SK-N-SH treated with all-trans-retinoic acid at 6 μM for 48 hours (cell line): ENCODE results near the gene RBFOX2.
A peak's percentile ranks its signal among the peaks of the same experiment; 100 is the strongest.

ENCODE experiments used
- ATAC-seq: fragments of 200-7000 bp; cut with Tn5 transposase; 3 replicates; pipeline ENCODE4 v1.9.1; 2020; ENCODE audit warnings: mild to moderate bottlenecking, moderate library complexity
- ARNTL ChIP-seq: fragments of 450-650 bp; formaldehyde crosslinking; IDR thresholded peaks from 2 replicates; pipeline ENCODE4 v1.5.0; 2020; ENCODE audit warnings: low read depth, mild to moderate bottlenecking, moderate library complexity, borderline replicate concordance
- BACH2 ChIP-seq: fragments of 250-450 bp; sonication (Bioruptor Pico); IDR thresholded peaks from 2 replicates; pipeline ENCODE4 v1.9.0; 2021; ENCODE audit warnings: mild to moderate bottlenecking, borderline replicate concordance
- CREB5 ChIP-seq: fragments of 250-450 bp; sonication (Bioruptor Pico); IDR thresholded peaks from 2 replicates; pipeline ENCODE4 v1.5.1; 2020; ENCODE audit warnings: low read depth, mild to moderate bottlenecking, moderate library complexity
- CSRNP3 ChIP-seq: fragments of 250-450 bp; sonication (Bioruptor Pico); IDR thresholded peaks from 2 replicates; pipeline ENCODE4 v1.5.1; 2021; ENCODE audit warnings: mild to moderate bottlenecking, moderate library complexity
- ISL1 ChIP-seq: fragments of 250-450 bp; sonication (Bioruptor Pico); IDR thresholded peaks from 2 replicates; pipeline ENCODE4 v2.1.2; 2022; ENCODE audit warnings: mild to moderate bottlenecking, moderate library complexity
- OSR1 ChIP-seq: fragments of 250-450 bp; sonication (Bioruptor Pico); IDR thresholded peaks from 2 replicates; pipeline ENCODE4 v1.8.0; 2022; ENCODE audit warnings: moderate library complexity, mild to moderate bottlenecking, inconsistent platforms
- PATZ1 ChIP-seq: fragments of 250-450 bp; sonication (Bioruptor Pico); IDR thresholded peaks from 2 replicates; pipeline ENCODE4 v1.8.0; 2020; ENCODE audit warnings: mild to moderate bottlenecking, moderate library complexity, borderline replicate concordance
- POU6F1 ChIP-seq: fragments of 250-450 bp; sonication (Bioruptor Pico); IDR thresholded peaks from 2 replicates; pipeline ENCODE4 v1.8.0; 2021; ENCODE audit warnings: low read depth, mild to moderate bottlenecking, moderate library complexity, borderline replicate concordance
- PPARA ChIP-seq: fragments of 250-450 bp; sonication (Bioruptor Pico); IDR thresholded peaks from 2 replicates; pipeline ENCODE4 v1.5.0; 2020; ENCODE audit warnings: mild to moderate bottlenecking, borderline replicate concordance
- RARB ChIP-seq: fragments of 250-450 bp; sonication (Bioruptor Pico); IDR thresholded peaks from 2 replicates; pipeline ENCODE4 v1.8.0; 2021; ENCODE audit warnings: mild to moderate bottlenecking, moderate library complexity
- SNAI2 ChIP-seq: fragments of 250-450 bp; sonication (Bioruptor Pico); IDR thresholded peaks from 2 replicates; pipeline ENCODE4 v1.5.0; 2020; ENCODE audit warnings: mild to moderate bottlenecking, moderate library complexity
- TCF4 ChIP-seq: fragments of 250-450 bp; sonication (Bioruptor Pico); IDR thresholded peaks from 2 replicates; pipeline ENCODE4 v1.8.0; 2021; ENCODE audit warnings: mild to moderate bottlenecking, moderate library complexity, borderline replicate concordance
- TOX ChIP-seq: fragments of 250-450 bp; sonication (Bioruptor Pico); IDR thresholded peaks from 2 replicates; pipeline ENCODE4 v1.8.0; 2021; ENCODE audit warnings: mild to moderate bottlenecking, moderate library complexity, borderline replicate concordance
- TSHZ2 ChIP-seq: fragments of 250-450 bp; sonication (Bioruptor Pico); IDR thresholded peaks from 2 replicates; pipeline ENCODE4 v1.5.0; 2020; ENCODE audit warnings: mild to moderate bottlenecking, moderate library complexity
- ZC3H10 ChIP-seq: fragments of 250-450 bp; sonication (Bioruptor Pico); IDR thresholded peaks from 2 replicates; pipeline ENCODE4 v1.5.1; 2021; ENCODE audit warnings: mild to moderate bottlenecking, moderate library complexity
- ZFP3 ChIP-seq: fragments of 250-450 bp; sonication (Bioruptor Pico); IDR thresholded peaks from 2 replicates; pipeline ENCODE4 v1.5.0; 2020; ENCODE audit warnings: mild to moderate bottlenecking, moderate library complexity
- ZNF565 ChIP-seq: fragments of 450-650 bp; formaldehyde crosslinking; conservative IDR thresholded peaks from 2 replicates; pipeline ENCODE4 v1.5.0; 2020; ENCODE audit warnings: low read depth, mild to moderate bottlenecking, moderate library complexity
- ZNF70 ChIP-seq: fragments of 450-650 bp; formaldehyde crosslinking; IDR thresholded peaks from 2 replicates; pipeline ENCODE4 v1.5.0; 2020; ENCODE audit warnings: mild to moderate bottlenecking, moderate library complexity
- ZNF8 ChIP-seq: fragments of 450-650 bp; formaldehyde crosslinking; IDR thresholded peaks from 2 replicates; pipeline ENCODE4 v1.5.0; 2020; ENCODE audit warnings: mild to moderate bottlenecking, moderate library complexity

RBFOX2 gene

GRCh38 chr22:35840302-35840739, 188.3 kb downstream of the RBFOX2 start:
- TF ChIP-seq PATZ1 (peak; percentile 49; the same call in 1 of the 2 replicates), ISL1 (CRISPR knock-in tag) (0 out of 2 replicates have a peak, but pooled peaks have one; percentile 6), PPARA (CRISPR knock-in tag) (no peak), TCF4 (peak; percentile 72), RARB (CRISPR knock-in tag) (0 out of 2 replicates have a peak, but pooled peaks have one; percentile 41)
- ATAC-seq, result peak; percentile 78

GRCh38 chr22:35839841-35840301, 188.8 kb downstream of the RBFOX2 start:
- ATAC-seq, result peak; percentile 46
- TF ChIP-seq ZC3H10 (CRISPR knock-in tag) (no peak), TSHZ2 (no peak), CSRNP3 (no peak), ARNTL (CRISPR knock-in tag) (no peak), ZNF565 (CRISPR knock-in tag) (no peak), PATZ1 (no peak), ZNF8 (CRISPR knock-in tag) (no peak), ZFP3 (CRISPR knock-in tag) (no peak), OSR1 (CRISPR knock-in tag) (no peak), PPARA (CRISPR knock-in tag) (no peak), RARB (CRISPR knock-in tag) (no peak), SNAI2 (CRISPR knock-in tag) (no peak), ISL1 (CRISPR knock-in tag) (no peak)

- ATAC-seq, result peak; percentile 27
- TF ChIP-seq PPARA (CRISPR knock-in tag) (no peak), ISL1 (CRISPR knock-in tag) (no peak), TOX (CRISPR knock-in tag) (no peak), OSR1 (CRISPR knock-in tag) (no peak), ZNF70 (CRISPR knock-in tag) (no peak), TCF4 (no peak), BACH2 (CRISPR knock-in tag) (no peak), RARB (CRISPR knock-in tag) (no peak), ZC3H10 (CRISPR knock-in tag) (no peak)
These were observed 189.6 kb downstream of the RBFOX2 start for GRCh38 chr22:35838855-35839576.

- no peak for ATAC-seq
- TF ChIP-seq CREB5 (CRISPR knock-in tag), result no peak
- TF ChIP-seq ZFP3 (CRISPR knock-in tag), result no peak
- TF ChIP-seq PPARA (CRISPR knock-in tag), result no peak
- TF ChIP-seq TOX (CRISPR knock-in tag), result no peak
- TF ChIP-seq POU6F1 (CRISPR knock-in tag), result no peak
- TF ChIP-seq TCF4, result no peak
- no peak for TF ChIP-seq RARB (CRISPR knock-in tag)
These were observed 191.4 kb downstream of the RBFOX2 start for GRCh38 chr22:35837101-35837727.
